CD4-positive, CD25-positive, alpha-beta regulatory T cell (primary cell): ENCODE measurements around the gene HAND1. TPM values are rescaled to one million over a fixed set of nuclear protein-coding genes. Genes with fewer than 3 reads are reported as not detected.

ENCODE experiments used
- ATAC-seq, 2 donors: fragments of 150-1000 bp; cut with Tn5 transposase; one replicate each; pipeline ENCODE4 v1.10.0; 2021; ENCODE audit warnings: low read depth in 2 of 2, moderate number of reproducible peaks in 2 of 2, moderate library complexity in 1 of 2
- DNase-seq, 3 donors: peaks; one replicate each; pipeline versions ENCODE4 v3.0.0 to v3.0.0-alpha.2; 2012 to 2022; ENCODE audit warnings: mixed read lengths in 1 of 3
- H3K27ac ChIP-seq: one replicate; pipeline ENCODE4 v1.7.0; 2013; ENCODE audit warnings: mild to moderate bottlenecking, low read length; ENCODE audit not compliant: insufficient read depth, poor library complexity, severe bottlenecking
- H3K27me3 ChIP-seq: one replicate; pipeline ENCODE4 v1.7.0; 2013; ENCODE audit warnings: low read length; ENCODE audit not compliant: control insufficient read depth, insufficient read depth
- H3K36me3 ChIP-seq: one replicate; pipeline ENCODE4 v1.7.0; 2013; ENCODE audit warnings: mild to moderate bottlenecking, low read length, moderate library complexity; ENCODE audit not compliant: control insufficient read depth, insufficient read depth
- H3K4me1 ChIP-seq: 2 replicates; pipeline ENCODE4 v1.7.0; 2013; ENCODE audit warnings: mild to moderate bottlenecking, low read length; ENCODE audit not compliant: insufficient read depth, control insufficient read depth, poor library complexity, severe bottlenecking
- H3K4me3 ChIP-seq: one replicate; pipeline ENCODE4 v1.7.0; 2013; ENCODE audit warnings: low read depth, mild to moderate bottlenecking, low read length, moderate library complexity
- H3K9me3 ChIP-seq, 2 experiments: 1 replicate in 1 of 2; 2 replicates in 1 of 2; pipeline ENCODE4 v1.7.0; 2013; ENCODE audit warnings: low read length in 2 of 2, mild to moderate bottlenecking in 1 of 2, moderate library complexity in 1 of 2; ENCODE audit not compliant: control insufficient read depth in 2 of 2
- H3K27ac Mint-ChIP-seq, 3 donors: one replicate each; pipeline ENCODE4 v1.8.0; 2020 to 2022; ENCODE audit warnings: mild to moderate bottlenecking in 3 of 3, mixed read lengths in 3 of 3, moderate library complexity in 2 of 3
- H3K27me3 Mint-ChIP-seq: one replicate; pipeline ENCODE4 v1.8.0; 2022; ENCODE audit warnings: mild to moderate bottlenecking, mixed read lengths
- H3K36me3 Mint-ChIP-seq: one replicate; pipeline ENCODE4 v1.8.0; 2020; ENCODE audit warnings: mixed read lengths
- H3K4me1 Mint-ChIP-seq, 4 donors: one replicate each; pipeline ENCODE4 v1.8.0; 2020 to 2022; ENCODE audit warnings: mixed read lengths in 4 of 4, mild to moderate bottlenecking in 1 of 4
- H3K4me3 Mint-ChIP-seq, 4 donors: one replicate each; pipeline ENCODE4 v1.8.0; 2020 to 2022; ENCODE audit warnings: mild to moderate bottlenecking in 4 of 4, mixed read lengths in 4 of 4, moderate library complexity in 3 of 4
- H3K9me3 Mint-ChIP-seq, 7 donors: one replicate each; pipeline ENCODE4 v1.8.0; 2020 to 2022; ENCODE audit warnings: mixed read lengths in 7 of 7, mild to moderate bottlenecking in 3 of 7, moderate library complexity in 2 of 7
- polyA plus RNA-seq, 4 donors: library from polyadenylated mRNA; unstranded; fragments of 300-500 nt; fragmentation: Illumina TruSeq; gene quantifications; one replicate each; pipeline ENCODE4 v1.2.3, GENCODE V29; 2021
- total RNA-seq: library from RNA; stranded (reverse); gene quantifications from one replicate; pipeline ENCODE4 v1.2.3, GENCODE V29; 2022

HAND1 gene
- not detected for total RNA-seq
- not detected for polyA plus RNA-seq

- Mint-ChIP-seq H3K27ac (no peak within 1 kb of the TSS), H3K4me1 (peaks cover 0 to 63% (median 36%) of the 10 kb centered on the region in 4 donors)
- ATAC-seq: no peak
Measured at GRCh38 chr5:154478224-154478565, at the start of gene HAND1. Gene HAND1 (minus strand): TSS chr5:154478227. CDS start chr5:154478008, 219 bp downstream.

DNA sequence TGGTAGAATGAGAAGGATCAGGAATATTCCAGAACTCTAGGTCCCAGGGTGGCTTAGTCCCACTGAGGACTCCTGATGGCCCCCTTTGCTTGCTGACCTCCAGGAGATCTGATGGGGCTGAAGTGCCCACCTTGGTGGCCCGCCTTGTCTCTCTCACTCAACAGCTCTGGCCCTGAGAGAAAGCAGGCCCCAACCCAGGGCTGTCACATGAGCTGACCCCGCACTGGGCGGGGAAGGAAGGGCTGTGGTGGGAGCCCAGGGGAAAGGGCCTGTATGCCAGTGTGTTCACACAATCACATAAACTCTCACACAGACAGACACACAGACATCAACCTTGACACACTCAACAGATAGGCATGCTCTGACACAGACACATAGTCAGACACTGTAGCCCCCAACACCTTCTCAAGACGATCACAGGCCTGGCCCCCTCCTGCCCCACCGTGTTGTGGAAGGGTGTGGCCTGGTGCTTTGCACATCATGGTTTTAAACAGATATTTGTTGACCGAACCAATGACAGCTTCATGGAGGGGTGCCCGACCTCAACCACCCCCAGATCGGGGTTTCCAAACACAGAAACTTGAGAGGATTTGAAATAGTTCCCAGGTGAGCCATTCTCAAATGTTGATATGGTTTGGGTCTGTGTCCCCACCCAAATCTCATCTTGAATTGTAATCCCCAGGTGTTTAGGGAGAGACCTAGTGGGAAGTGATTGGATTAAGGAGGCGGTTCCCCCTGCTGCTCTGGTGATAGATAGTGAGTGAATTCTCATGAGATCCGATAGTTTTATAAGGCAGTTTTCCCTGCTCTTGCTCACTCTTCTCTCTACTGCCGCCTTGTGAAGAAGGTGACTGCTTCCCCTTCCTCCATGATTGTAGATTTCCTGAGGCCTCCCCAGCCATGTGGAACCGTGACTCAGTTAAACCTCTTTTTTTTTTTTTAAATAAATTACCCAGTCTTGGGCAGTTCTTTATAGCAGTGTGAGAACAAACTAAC lies 48.5 kb upstream of the HAND1 start:
- Mint-ChIP-seq H3K4me3 (no peak overlapping the region), H3K4me1 (peaks cover 0 to 1% (median 0%) of the 10 kb centered on the region in 4 donors), H3K27ac (no peak overlapping the region), H3K36me3 (no peaks in the 10 kb centered on the region), H3K27me3 (peaks cover 39% of the 10 kb centered on the region), H3K9me3 (peaks cover 0 to 3% (median 0%) of the 10 kb centered on the region in 7 donors)
- Histone ChIP-seq H3K4me3 (no peak overlapping the region), H3K4me1 (no peaks in the 10 kb centered on the region), H3K36me3 (no peaks in the 10 kb centered on the region), H3K9me3 (no peaks in the 10 kb centered on the region), H3K27ac (no peak overlapping the region), H3K27me3 (peaks cover 2% of the 10 kb centered on the region)
- ATAC-seq (no peak), DNase-seq (no peak)

More at GRCh38 chr5:154478224-154478565, at the start of gene HAND1:
- Histone ChIP-seq H3K27ac (no peak within 1 kb of the TSS), H3K27me3 (peaks cover 60% of the 10 kb centered on the region), H3K36me3 (no peaks in the 10 kb centered on the region), H3K4me1 (peaks cover 63% of the 10 kb centered on the region), H3K4me3 (no peak within 1 kb of the TSS), H3K9me3 (no peaks in the 10 kb centered on the region)
- H3K9me3 Mint-ChIP-seq: peaks cover 0 to 10% (median 0%) of the 10 kb centered on the region in 7 donors
- H3K4me3 Mint-ChIP-seq: peak within 1 kb of the TSS; percentile 22 to 71 (median 66)
- H3K36me3 Mint-ChIP-seq: no peaks in the 10 kb centered on the region
- peaks cover 92% of the 10 kb centered on the region for H3K27me3 Mint-ChIP-seq
- DNase-seq: no peak

GRCh38 chr5:154524859-154525258 lies 46.8 kb upstream of the HAND1 start:
- H3K4me1 ChIP-seq: no peaks in the 10 kb centered on the region
- DNase-seq (no peak), ATAC-seq (no peak)
- H3K36me3 ChIP-seq: no peaks in the 10 kb centered on the region
- no peaks in the 10 kb centered on the region for H3K36me3 Mint-ChIP-seq
- H3K27me3 Mint-ChIP-seq: peaks cover 45% of the 10 kb centered on the region
- no peak overlapping the region for H3K27ac Mint-ChIP-seq
- no peak overlapping the region for H3K4me3 Mint-ChIP-seq
- H3K9me3 ChIP-seq: no peaks in the 10 kb centered on the region
- H3K27ac ChIP-seq: no peak overlapping the region
- H3K4me3 ChIP-seq: no peak overlapping the region
- H3K4me1 Mint-ChIP-seq: peaks cover 0 to 1% (median 0%) of the 10 kb centered on the region in 4 donors
- H3K9me3 Mint-ChIP-seq: peaks cover 0 to 2% (median 0%) of the 10 kb centered on the region in 7 donors
- peaks cover 2% of the 10 kb centered on the region for H3K27me3 ChIP-seq

DNA sequence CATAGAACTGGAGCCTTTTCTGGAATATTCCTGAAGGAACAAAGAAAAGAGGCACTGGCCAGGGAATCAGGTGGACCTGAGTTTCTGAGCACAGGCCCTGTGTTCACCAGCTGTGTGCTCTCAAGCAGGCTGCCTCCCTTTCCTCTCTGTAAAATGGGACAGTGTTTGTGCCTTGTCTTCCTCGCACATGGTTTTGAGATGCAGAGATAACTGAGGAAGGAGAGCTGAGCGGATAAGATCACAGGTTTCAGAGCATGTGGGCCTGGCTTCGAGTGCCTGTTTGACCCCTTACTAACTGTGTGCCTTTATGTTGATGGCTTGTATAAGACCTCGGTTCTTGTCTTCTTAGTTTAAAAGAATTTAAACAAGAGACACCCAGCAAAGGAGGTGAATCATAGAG lies 46.2 kb upstream of the HAND1 start:
- Mint-ChIP-seq H3K36me3 (no peaks in the 10 kb centered on the region), H3K27ac (no peak overlapping the region), H3K4me3 (no peak overlapping the region), H3K9me3 (peaks cover 0 to 2% (median 0%) of the 10 kb centered on the region in 7 donors), H3K4me1 (peaks cover 0 to 1% (median 0%) of the 10 kb centered on the region in 4 donors), H3K27me3 (peaks cover 49% of the 10 kb centered on the region)
- Histone ChIP-seq H3K27ac (no peak overlapping the region), H3K9me3 (no peaks in the 10 kb centered on the region), H3K36me3 (no peaks in the 10 kb centered on the region), H3K27me3 (peaks cover 2% of the 10 kb centered on the region), H3K4me1 (no peaks in the 10 kb centered on the region), H3K4me3 (no peak overlapping the region)
- DNase-seq: no peak
- no peak for ATAC-seq

DNA sequence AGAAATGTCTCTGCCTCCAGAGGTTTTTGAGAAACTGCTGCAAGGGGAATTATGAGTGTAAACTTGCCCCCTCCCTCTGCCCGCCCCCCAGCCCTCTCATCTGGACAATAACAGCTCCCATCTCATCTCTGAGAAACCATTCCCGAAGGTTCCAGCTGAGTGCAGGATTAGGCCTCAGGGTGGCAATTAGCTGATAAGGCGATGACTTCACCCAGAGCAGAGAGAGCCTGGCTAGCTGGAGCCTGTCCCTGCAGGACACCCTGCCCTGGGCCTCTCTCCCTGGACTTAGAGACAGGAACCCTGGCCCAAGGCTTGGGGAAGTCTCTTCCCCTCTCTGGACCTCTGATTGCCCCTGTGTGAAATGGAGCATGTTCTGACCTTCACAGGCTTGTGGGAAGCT lies 45.7 kb upstream of the HAND1 start:
- Histone ChIP-seq H3K27ac (no peak overlapping the region), H3K9me3 (no peaks in the 10 kb centered on the region), H3K4me3 (no peak overlapping the region), H3K4me1 (no peaks in the 10 kb centered on the region), H3K36me3 (no peaks in the 10 kb centered on the region), H3K27me3 (peaks cover 2% of the 10 kb centered on the region)
- Mint-ChIP-seq H3K9me3 (peaks cover 0 to 2% (median 0%) of the 10 kb centered on the region in 7 donors), H3K4me1 (peaks cover 0 to 1% (median 0%) of the 10 kb centered on the region in 4 donors), H3K4me3 (no peak overlapping the region), H3K27me3 (peaks cover 49% of the 10 kb centered on the region), H3K36me3 (no peaks in the 10 kb centered on the region), H3K27ac (no peak overlapping the region)
- no peak for ATAC-seq
- no peak for DNase-seq

DNA sequence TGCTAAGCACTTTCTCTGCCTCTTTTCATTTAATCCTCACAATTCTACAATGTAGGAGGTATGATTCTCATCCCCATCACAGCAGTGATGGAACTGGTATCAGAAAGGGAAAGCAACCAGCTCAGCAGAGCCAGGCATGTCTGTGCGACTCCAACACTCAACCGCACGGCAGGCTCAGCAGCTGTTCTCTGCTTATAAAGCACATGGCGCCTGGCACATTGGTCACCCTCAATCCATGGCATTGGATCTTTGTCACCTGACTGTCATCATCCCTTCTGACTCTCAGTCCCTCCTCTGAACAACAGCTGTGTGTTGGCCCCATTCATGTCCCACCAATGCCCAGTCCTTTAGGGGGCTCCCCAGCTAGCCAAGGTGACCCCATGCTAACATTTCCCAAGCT lies 45.1 kb upstream of the HAND1 start:
- Mint-ChIP-seq H3K36me3 (no peaks in the 10 kb centered on the region), H3K4me3 (no peak overlapping the region), H3K27me3 (peaks cover 48% of the 10 kb centered on the region), H3K27ac (no peak overlapping the region), H3K4me1 (peaks cover 0 to 1% (median 0%) of the 10 kb centered on the region in 4 donors), H3K9me3 (peaks cover 0 to 2% (median 0%) of the 10 kb centered on the region in 7 donors)
- DNase-seq (no peak), ATAC-seq (no peak)
- Histone ChIP-seq H3K4me3 (no peak overlapping the region), H3K4me1 (no peaks in the 10 kb centered on the region), H3K36me3 (no peaks in the 10 kb centered on the region), H3K9me3 (no peaks in the 10 kb centered on the region), H3K27ac (no peak overlapping the region), H3K27me3 (peaks cover 2% of the 10 kb centered on the region)

GRCh38 chr5:154522284-154522683 lies 44.3 kb upstream of the HAND1 start:
- no peak overlapping the region for H3K4me3 ChIP-seq
- Mint-ChIP-seq H3K9me3 (no peaks in the 10 kb centered on the region), H3K27me3 (peaks cover 49% of the 10 kb centered on the region), H3K4me3 (no peak overlapping the region), H3K4me1 (peaks cover 0 to 1% (median 0%) of the 10 kb centered on the region in 4 donors), H3K36me3 (no peaks in the 10 kb centered on the region), H3K27ac (no peak overlapping the region)
- no peaks in the 10 kb centered on the region for H3K36me3 ChIP-seq
- peaks cover 2% of the 10 kb centered on the region for H3K27me3 ChIP-seq
- no peak overlapping the region for H3K27ac ChIP-seq
- H3K4me1 ChIP-seq: no peaks in the 10 kb centered on the region
- no peak for ATAC-seq
- no peaks in the 10 kb centered on the region for H3K9me3 ChIP-seq
- DNase-seq: no peak
